ENCODE results near the gene FFAR4.

- TF ChIP-seq CTCF (IDR thresholded peaks at IDR 0.05) (no peak), POLR2A (IDR thresholded peaks at IDR 0.05) (no peak), POLR2AphosphoS5 (IDR thresholded peaks at IDR 0.05) (no peak)
These were observed 13.7 kb upstream of the FFAR4 start for GRCh38 chr10:93552780-93553179.

Measured in upper lobe of left lung (tissue), 4 donors.